ENCODE results near the gene ARID5A. TPM values are rescaled to one million over a fixed set of nuclear protein-coding genes. Genes with fewer than 3 reads are reported as not detected.

Gene ARID5A
- total RNA-seq, 2 donors from 2014 or later, result 152 to 231 TPM

GRCh38 chr2:96540136-96540535 lies 3.6 kb downstream of the ARID5A start:
- Histone ChIP-seq H3K36me3 (peaks cover 4% of the 10 kb centered on the region), H3K27me3 (replicated peaks; ENCODE audit: insufficient read depth) (no peaks in the 10 kb centered on the region), H3K9me3 (no peaks in the 10 kb centered on the region), H3K27ac (peak overlapping the region; percentile 94 to 97), H3K4me3 (peak overlapping the region; percentile 93), H3K4me1 (ENCODE audit: control insufficient read depth in 1 of 2, low read depth in 2 of 2) (peaks cover 26 to 78% of the 10 kb centered on the region in 2 donors)
- no peak for TF ChIP-seq CTCF (IDR thresholded peaks at IDR 0.05)
- ATAC-seq (ENCODE audit: insufficient number of reproducible peaks, low FRiP score, low read depth) (no peak), DNase-seq (ENCODE audit: low spot score) (no peak)

GRCh38 chr2:96541398-96542152 lies 5.0 kb downstream of the ARID5A start:
- H3K27me3 ChIP-seq (replicated peaks; ENCODE audit: insufficient read depth), result no peaks in the 10 kb centered on the region
- no peaks in the 10 kb centered on the region for H3K9me3 ChIP-seq
- H3K4me1 ChIP-seq (ENCODE audit: control insufficient read depth in 1 of 2, low read depth in 2 of 2), result peaks cover 28 to 79% of the 10 kb centered on the region in 2 donors
- DNase-seq (ENCODE audit: low spot score) (no peak), ATAC-seq (ENCODE audit: insufficient number of reproducible peaks, low FRiP score, low read depth) (no peak)
- no peak overlapping the region for H3K27ac ChIP-seq
- no peak overlapping the region for H3K4me3 ChIP-seq
- TF ChIP-seq CTCF (IDR thresholded peaks at IDR 0.05), result no peak
- H3K36me3 ChIP-seq, result peaks cover 15% of the 10 kb centered on the region

DNA sequence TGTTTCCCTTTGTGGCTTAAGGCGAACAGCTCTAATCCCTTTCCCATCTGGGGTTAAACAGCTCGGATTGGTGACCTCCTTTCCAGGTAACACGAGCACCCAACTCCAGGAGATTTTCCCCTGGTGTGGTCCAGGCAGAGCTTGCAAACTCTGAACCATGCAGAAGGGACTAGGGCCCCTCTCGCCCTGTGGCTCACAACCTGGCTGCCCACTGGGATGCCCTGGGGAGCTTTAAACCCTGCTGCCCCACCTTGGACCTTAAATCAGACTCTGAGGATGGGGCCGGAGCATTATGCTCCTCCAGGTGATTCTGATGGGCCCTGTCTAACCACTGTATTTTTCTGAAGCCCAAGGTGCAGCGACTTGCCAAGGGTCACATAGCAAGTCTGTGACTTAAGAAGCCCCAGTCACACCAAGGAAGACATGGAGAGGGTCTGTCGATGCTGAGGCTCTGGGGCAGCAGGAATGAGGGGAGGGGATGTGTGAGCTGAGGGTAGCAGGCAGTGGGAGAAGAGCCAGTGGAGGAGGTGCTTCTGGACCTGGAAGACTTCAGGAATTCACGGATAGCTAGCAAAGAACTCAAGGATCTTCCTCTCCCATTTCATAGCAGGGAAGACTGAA lies 5.9 kb downstream of the ARID5A start:
- Histone ChIP-seq H3K27me3 (replicated peaks; ENCODE audit: insufficient read depth) (no peaks in the 10 kb centered on the region), H3K27ac (no peak overlapping the region), H3K36me3 (peaks cover 17% of the 10 kb centered on the region), H3K9me3 (no peaks in the 10 kb centered on the region), H3K4me3 (no peak overlapping the region), H3K4me1 (ENCODE audit: control insufficient read depth in 1 of 2, low read depth in 2 of 2) (peaks cover 36 to 88% of the 10 kb centered on the region in 2 donors)
- no peak for TF ChIP-seq CTCF (IDR thresholded peaks at IDR 0.05)
- no peak for ATAC-seq (ENCODE audit: insufficient number of reproducible peaks, low FRiP score, low read depth)
- no peak for DNase-seq (ENCODE audit: low spot score)

DNA sequence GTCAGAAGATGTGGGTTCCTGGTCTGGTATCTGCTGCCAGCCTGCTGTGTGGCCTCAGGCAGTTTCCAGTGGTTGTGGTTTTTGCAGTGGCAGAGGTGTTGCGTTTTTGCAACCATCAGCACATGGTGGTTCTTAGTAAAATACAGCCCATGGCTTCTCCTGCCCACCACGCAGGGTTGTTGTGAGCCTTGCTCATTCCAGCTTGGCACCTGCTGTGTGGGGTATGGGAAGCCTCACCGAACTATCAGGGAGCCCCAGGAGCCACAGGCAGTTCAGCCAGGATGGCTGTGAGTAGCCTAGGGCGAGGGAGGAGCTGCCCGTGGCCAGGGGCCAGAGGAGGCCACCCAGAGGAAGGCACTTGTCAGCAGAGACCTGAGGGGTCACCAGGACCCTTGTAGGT lies 9.8 kb downstream of the ARID5A start:
- H3K27ac ChIP-seq, result peak overlapping the region; percentile 42 to 45
- ATAC-seq (ENCODE audit: insufficient number of reproducible peaks, low FRiP score, low read depth), result no peak
- H3K9me3 ChIP-seq, result no peaks in the 10 kb centered on the region
- H3K27me3 ChIP-seq (replicated peaks; ENCODE audit: insufficient read depth), result no peaks in the 10 kb centered on the region
- no peak overlapping the region for H3K4me3 ChIP-seq
- peaks cover 26 to 83% of the 10 kb centered on the region in 2 donors for H3K4me1 ChIP-seq (ENCODE audit: control insufficient read depth in 1 of 2, low read depth in 2 of 2)
- no peak for TF ChIP-seq CTCF (IDR thresholded peaks at IDR 0.05)
- H3K36me3 ChIP-seq, result peaks cover 50% of the 10 kb centered on the region
- DNase-seq (ENCODE audit: low spot score), result no peak

- Histone ChIP-seq H3K4me1 (ENCODE audit: control insufficient read depth in 1 of 2, low read depth in 2 of 2) (peaks cover 23 to 78% of the 10 kb centered on the region in 2 donors), H3K4me3 (no peak overlapping the region), H3K9me3 (no peaks in the 10 kb centered on the region), H3K36me3 (peaks cover 55% of the 10 kb centered on the region), H3K27me3 (replicated peaks; ENCODE audit: insufficient read depth) (no peaks in the 10 kb centered on the region), H3K27ac (peak overlapping the region; percentile 42 to 45)
- no peak for TF ChIP-seq CTCF (IDR thresholded peaks at IDR 0.05)
- no peak for DNase-seq (ENCODE audit: low spot score)
- no peak for ATAC-seq (ENCODE audit: insufficient number of reproducible peaks, low FRiP score, low read depth)
These were observed 10.2 kb downstream of the ARID5A start for GRCh38 chr2:96546797-96547196.

All from thoracic aorta (tissue), 2 donors.